T-helper 22 cell (primary cell): ENCODE results near the gene MKNK1.
A peak's percentile ranks its signal among the peaks of the same experiment; 100 is the strongest.

Source experiments
- DNase-seq: peaks from one replicate; pipeline ENCODE4 v3.0.0-alpha.2; 2020; ENCODE audit warnings: low read depth

MKNK1 gene

DNA sequence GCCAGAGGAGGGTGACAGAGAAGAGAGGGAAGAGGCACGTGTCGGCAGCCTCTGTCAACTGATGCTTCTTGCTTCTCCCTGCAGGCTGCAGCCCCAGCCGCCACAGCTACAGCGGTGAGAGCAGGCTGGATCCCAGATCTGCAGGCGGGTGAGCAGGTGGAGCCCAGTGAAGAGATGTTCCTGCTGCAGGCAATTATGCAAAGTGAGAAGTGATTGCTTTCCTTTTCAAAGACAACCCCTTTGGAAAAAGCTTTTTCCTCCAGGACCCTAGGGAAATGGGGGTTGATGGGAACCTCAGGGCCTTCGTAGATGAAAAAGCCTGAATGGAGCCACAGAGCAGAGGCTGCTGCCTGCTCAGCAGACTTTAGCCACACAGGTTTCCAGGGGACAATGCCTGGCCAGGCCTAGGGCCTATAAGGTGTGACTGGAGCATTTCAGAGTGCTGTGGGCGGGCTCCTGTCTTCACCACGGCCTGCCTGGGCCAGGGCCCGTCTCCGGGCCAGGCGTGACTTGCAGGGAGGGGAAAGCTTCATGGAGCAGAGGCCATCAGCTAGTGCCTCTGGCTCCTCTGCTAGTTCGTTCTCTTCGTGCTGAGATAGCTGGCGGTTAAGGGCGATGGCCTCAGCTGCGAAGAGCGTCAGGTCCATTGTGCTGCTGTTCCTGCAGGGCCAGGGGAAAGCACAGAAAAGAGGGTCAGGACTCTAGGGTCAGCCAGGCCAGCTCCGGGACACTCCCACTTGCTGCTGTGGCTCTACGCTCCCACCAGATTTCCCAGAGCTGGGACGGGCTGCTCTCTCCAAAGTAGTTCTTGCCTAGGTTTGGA, 45.7 kb downstream of the MKNK1 start:
- DNase-seq, result no peak

DNA sequence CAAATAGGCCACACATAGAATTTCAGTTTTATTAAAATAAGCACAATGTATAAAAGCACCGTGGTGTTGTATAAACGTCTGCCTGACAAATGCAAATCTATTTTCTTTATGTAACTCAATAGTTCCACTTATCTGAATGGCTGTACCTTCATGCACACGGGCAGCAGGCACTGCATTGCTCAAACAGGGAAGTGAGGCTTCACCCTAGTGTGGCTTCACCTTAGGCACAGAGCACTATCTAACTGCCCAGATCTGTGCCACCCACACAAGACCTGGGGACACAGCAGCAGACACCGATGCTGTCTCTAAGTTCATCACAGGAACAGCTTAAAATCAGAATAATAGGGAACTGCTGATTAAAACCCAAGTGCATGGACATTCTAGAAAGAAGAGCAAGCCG, 46.7 kb downstream of the MKNK1 start:
- DNase-seq, result no peak

DNA sequence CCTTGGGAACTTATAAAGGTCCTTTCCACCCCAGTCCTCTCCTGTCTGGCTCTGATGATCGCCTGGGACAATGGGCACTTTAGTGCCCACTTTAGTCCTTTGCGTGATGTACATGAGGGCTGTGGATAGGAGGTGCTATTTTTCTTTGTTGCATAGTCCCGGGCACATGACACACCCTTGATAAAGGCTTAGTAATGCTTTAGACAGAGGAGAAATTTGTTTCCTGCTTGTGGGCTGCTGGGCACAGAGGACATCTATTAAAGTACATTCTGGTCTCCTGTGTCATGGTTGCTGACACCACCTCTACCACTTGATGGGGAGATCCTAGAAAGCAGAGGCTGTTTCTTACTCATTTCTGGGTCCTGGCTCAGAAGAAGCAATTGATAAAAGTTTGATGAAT, 47.2 kb downstream of the MKNK1 start:
- DNase-seq, result no peak

DNA sequence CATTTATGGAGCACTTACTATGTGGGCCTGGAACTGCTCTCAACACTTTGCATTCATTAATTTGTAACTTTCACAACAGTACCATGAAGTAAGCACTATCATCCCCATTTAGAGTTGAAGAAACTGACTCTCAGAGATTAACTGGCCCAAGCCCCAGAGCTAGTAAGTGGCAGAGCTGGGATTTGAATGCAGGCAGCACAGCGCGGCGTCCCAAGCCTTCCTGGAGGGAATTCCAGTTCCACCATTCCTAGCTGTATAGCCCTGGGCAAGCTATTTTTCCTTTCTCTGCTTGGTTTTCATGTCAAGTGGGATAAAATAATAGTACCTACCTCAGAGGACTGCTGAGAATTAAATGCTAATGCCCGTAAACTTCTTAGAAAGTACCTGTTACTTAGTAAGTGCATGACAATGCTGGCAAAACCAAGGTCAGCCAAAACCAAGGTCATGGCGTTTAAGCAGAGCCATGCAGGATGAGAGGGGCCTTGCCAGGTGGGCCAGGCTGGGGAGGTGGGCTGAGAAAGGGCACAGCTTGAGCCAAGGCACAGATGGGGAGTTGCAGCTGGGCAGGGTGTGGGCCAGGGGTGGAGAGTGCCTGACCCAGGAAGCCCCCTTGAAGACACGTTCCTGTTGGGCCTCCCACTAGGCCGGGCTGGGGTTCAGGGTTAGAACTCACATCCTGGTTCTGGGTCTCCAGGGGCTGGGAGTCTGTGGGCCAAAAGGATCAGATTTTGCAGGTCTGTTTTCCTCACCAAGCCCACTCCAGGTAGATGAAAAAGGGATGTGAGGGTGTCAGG, 48.0 kb downstream of the MKNK1 start:
- DNase-seq, result no peak

DNA sequence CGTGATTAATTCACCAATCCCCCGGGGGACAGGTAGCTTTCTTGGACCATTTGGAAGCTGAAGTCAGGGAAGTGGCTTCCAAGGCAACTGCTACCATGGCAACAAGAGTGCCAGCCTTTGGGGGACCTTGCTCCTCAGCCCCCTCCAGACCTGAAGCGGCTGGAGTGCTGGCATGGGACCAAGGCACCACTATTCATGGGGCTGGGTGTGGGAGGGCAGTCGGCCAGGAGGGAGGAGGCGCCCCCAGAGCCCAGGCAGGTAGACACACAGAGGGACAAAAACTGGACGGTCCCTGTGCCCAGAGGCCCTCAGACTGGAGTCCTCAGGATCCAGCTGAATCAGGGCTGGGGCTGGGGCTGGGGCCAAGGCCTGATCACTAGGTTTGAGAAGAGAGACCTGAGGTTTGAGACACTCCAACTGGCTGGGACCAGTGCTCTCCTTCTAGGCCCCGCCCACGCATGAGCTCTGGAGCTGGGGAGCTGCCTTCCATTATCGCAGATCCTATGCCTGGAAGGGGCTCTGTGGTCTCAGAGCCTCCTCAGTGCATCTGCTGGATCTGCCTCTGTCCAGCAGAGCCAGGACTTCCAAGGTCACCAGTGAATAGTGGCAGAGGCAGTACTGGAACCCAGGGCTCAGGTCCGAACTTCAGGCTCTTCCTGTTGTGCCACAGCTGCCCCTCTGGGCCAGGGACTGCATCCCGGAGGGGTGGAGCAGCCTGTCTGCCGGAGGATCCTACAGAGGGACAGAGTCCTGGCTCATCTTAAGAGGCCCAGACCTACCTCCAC, 49.3 kb downstream of the MKNK1 start:
- DNase-seq, result no peak

DNA sequence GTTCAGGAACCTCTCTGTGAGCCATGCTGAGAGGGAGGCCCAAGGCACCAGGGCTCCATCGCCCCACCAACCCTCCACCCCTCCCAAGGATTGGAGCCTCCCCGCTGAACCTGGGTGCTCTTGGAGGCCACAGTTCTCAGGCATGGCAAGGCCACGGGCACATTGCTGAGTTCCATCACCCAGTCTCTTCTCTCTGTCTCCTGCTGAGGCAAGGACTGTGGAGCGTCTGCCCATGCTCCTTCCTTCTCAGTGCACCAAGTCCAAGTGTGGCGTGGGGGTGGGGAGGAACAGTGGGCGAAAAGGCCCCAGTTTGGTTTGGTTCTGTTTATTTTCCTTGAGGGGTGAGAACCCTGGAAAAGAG, 49.9 kb downstream of the MKNK1 start:
- no peak for DNase-seq

DNA sequence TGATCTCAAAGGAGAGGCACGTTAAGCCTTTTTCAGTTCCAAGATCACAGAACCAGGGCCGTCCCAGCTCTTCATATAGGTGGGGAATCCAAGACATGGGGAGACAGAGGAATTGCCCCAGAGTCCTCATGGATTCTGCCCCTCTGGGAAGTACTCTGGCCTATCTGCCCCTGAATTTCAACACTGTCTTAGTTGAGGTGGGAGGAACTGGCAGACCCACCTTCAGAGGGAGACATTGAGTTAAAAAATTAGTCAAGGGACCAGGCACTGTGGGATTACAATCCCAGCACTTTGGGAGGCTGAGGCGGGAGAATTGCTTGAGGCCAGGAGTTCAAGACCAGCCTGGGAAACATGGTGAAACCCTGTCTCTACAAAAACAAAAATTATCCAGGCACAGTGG, 50.6 kb downstream of the MKNK1 start:
- no peak for DNase-seq

DNA sequence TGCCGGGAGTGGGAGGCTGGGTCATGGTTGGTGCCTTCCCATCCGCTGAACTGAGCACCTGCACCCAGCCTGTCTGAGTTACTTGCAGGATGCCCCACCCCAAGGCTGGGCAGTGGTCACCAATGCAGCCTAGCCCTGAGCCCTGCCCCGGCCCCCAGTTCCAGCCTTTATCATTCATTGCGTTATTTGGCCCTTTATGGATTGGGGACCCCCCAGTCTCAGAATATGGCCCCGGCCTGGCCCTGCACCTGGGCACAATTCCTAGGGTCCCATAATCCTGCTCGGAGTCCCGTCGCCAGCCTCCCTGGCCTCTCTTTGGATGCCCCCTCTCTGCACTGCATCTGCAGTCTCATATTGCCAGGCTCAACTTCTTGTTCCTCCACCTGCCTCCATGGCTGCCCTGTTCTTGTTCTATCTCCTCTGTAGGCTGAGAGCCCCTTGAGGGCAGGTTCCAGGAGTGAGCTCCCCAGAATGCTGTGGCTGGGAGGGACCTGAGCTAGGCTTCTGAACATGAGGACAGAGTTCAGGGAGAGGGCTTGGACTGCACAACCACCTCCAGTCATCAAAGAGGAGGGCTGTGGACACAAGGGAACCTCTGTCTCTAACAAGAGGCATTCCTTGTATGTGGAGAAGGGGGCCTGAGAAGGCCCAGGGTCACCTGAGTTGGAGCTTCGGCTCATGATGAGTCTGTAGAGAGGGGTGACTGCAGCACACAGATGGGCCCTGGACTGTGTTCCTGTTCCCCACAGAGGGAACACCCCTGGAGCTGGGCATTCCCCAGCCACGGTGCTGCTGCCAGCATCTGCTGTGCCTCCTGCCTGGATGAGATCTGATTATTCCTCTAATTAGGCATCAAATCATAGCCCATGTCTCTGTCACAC, 51.5 kb downstream of the MKNK1 start:
- DNase-seq, result no peak

DNA sequence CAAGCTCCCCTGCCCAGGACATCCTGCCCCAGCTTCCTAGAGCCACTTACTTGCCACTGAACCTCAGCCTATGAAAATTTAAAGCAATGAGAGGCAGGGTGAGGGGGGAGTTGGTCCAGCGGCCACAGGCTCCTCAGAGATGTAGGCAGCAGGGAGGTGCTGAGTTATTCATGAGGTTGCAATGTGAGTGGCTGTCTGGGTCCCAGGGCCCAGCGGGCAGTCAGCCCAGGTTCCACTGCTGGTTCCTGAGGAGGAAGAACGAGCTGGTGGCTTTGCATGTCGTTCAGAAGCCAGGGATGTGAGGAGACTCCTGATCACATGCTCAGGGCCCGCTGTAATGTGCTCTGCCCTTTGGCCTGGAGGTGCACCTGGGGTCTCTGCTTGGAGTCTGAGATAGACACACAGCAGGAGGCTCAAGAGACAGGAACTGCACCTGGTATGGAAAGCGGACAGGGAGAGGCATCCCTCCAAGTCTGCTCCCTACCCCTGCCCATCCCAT, 52.4 kb downstream of the MKNK1 start, which contains the start of gene KNCN:
Gene KNCN (minus strand): TSS at position 51 of the 499 bp plus-strand sequence. CDS start 432 bp downstream, outside the sequence.
- DNase-seq, result no peak

DNA sequence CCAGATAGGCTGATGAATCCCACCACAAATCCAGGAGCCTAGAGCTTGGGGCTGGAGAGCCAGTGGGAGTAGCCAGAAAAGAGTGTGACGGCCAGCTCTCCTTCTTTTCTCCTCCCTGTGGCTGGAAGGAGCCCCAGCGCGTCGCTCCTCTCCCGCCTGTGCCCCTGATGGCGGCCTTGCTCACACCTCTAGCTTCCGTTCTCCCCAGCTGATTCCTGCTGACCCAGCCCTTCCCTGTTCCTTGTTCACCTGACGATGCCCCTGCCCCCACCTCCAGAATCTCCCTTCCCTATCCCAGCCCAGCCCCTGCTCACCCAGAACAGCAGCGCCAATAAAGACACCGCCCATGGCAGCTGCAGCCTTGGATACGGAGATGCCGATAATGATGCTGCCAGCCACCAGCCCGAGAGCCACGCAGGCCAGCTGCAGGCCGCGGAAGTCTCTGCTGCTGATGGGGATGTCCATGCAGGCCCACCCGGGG, 53.3 kb downstream of the MKNK1 start:
- DNase-seq, result no peak

DNA sequence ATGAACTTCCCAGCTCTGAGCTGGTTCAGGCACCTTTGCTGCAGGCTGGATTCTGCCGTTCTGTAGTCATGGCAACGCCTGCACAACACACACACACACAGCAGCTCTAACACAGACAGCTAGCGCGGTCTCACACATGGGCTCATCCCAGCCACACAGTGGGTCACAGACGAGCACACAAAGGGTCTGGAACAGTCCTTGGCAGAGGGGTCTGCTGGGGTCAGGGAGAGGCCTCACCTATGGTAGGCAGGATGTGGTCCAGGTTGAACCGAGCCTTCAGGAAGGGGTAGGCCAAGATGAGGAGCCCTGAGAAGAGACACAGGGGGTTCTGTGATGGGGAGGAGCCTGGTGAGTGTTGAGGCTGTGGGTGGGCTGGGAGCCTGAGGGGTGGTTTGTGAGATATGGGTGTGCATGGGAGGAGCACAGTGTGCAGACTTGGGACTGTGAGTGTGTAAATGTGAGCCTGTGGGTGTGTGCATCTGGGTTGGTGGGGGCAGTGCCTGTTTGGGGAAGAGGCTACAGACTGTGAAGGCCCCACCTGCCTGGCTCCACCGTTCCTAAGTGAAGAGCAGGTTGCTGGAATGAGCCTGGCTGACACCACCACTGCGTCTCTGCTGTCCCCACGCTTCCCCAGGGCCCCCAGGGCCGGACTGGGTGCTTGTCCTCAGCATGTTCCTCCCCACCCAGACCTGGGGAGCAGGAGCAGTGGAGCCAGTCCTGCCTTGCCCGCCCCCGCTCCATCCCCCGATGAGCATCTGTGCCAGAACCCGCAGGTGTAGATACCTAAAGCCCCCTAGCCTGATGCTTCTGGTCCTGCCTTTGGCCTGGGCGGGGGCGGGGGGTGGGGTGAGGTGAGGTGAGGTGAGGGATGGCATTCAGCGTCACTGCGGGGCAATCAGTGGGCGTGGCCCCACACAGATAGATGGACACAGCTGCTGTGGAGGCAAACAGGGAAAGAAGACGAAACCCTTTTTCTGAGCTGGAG, 54.1 kb downstream of the MKNK1 start:
- DNase-seq, result peak; percentile 55

DNA sequence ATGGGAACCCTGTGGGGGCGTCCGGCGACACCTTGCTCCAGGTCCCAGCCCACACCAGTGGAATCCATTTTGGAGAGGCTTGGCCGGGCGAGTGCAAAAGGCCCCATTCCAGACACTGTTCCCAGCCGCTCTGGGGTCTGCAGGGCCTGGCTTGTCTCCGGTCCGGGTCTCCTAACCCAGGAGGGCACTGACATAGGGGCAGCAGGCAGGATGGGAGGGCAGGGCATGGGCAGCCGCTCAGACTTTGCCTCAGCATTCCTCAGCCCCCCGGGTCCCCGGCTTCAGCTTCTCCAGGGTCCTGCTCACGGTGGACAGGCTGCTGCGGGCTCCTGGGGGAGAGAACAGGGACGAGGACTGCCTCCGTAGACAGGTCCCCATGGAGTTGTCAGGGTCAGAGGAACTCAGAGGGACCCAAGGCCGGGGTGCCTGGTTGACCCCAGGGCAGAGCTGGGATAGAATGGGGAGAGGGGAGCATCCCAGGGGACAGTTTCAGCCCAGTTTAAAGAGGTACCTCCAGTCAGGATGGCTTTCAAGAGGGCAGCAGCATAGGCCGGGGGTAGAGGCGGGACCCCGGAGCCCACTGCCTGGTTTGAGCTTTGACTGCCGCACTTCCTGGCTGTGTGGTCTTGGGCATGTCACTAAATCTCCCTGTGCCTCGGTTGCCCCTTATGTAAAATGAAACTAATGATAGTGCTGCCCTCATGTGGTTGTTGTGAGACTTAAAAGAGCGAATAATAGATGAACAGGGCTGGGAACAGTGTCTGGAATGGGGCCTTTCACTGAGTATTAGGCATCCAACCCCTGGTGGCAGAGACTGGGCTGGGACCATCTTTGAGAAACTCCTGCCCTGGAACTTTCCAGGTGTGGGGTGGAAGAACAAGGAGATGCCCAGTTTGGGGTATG, 56.3 kb downstream of the MKNK1 start:
- no peak for DNase-seq

DNA sequence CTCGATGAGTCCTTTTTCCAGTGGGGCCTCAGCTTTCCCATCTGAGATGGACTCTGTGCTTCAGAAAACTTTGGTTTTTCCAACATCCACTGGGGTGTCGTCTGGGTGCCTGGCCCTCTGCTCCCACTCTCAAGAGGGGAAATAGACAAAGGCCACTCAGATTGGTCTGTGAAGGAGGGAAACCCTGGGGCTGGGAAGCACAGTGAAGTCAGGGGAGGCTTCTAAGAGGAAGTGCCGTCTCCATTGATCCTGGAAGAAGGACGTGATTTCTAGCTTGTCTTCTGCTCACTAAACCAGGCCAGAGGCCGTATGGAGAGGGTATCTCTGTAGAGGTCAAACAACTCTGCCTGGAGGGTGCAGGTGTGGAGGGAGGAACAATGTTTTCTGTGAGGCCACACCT, 57.9 kb downstream of the MKNK1 start:
- no peak for DNase-seq

DNA sequence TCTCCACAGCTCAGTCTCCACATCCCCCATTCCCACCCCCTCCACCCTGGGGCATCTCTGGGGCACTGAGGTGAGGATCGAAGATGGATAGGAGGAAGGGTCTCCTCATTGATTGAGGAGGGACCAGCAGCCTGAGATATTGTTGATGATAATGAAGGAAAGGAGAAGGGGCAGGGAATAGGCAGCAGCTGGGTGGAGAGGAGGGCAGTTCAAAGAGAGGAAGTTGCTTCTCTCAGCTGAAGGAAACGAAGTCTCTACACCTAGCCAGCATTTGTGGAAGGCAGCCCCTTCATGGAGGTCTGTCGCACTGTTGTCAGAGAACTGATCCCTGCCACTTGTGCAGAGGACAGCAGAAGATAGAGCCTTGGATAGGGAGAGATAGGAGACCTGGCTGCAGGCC, 58.3 kb downstream of the MKNK1 start:
- no peak for DNase-seq

DNA sequence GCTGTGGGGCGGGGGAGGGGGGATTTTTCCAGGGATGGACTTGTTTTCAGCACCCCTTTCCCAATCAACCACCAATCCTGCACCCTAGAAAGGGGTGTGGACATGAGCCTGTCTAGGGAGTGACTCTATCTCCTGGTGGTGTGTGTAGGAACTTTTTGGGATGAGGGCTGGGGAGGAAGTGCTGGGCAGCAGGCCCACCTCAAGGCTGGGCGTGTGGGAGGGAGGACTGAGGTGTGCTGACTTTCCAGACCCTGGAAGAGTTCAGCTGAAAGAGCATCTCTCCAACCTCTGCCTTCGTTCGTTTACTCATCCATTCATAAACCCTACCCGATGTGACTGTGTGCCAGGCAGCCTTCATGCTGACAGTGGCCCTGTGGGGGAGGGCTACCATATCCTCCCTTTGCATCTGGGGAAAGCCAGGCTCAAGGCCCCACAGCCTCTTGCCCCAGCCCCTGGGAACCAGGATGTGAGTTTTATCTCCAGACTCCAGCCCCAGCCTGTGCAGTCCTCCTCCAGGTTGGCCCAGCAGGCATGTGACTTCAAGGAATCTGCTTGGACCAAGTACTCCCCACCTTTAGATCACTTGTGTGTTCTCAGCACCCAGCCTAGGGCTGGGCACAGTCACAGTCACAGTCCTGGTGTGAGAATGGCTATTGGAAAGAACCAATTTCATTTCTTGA, 59.4 kb downstream of the MKNK1 start:
- DNase-seq, result no peak

DNA sequence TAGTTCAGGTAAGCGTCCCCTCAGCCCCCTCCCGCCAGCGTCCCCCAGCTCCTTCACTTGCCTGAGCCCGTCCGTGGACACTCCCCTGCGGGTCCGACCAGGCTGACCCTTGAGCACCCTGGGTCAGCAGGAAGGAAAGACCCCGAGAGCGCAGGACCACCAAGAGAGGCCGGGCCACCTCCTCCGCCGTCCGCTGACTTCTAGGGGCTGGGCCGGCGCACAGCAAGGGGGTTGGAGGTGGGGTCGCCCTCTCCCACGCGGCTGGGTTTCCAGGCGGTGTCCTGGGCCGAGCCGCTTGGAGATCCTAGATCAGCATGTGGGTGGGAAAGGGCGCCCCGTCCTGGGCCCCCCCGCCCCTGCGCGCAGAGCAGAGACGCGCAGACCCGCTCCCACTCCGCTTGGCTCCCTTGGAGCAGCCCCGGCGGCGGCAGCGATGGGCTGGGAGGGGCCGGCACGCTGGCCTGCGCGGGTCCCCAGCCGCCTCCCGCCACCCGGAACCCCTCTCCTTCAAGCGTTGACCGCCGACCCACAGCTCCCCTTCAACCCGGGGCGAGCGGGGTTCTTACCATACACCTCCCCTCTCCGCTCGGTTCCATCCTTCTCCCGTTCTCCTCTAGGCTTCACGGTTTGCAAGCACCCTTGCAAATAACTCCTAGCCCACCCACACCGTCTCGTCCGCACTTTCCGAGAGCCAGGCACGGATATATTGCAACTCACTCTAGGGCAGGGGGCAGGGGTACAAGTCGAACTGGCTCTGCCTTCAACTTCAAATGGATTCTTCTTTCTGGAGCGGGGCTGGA, 60.1 kb downstream of the MKNK1 start:
- DNase-seq, result no peak

DNA sequence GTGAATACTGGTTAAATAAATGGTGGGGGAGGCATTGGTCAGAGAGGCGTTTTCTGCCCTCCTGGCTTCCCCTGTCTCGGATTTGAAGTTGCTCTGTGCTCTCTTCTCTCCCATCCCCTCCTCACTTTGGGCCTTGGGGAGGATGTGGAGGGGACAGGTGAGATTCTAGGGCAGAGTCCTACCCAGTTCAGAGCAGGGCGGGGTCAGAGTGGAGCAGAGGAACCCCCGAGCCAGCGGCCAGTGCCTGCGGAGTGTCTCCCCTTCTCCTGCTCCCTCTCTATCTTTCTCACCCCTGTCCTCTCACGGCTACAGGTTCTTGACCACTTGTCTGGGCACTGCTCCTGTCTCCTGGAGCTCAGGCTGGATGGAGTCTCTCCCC, 60.7 kb downstream of the MKNK1 start:
- no peak for DNase-seq

DNA sequence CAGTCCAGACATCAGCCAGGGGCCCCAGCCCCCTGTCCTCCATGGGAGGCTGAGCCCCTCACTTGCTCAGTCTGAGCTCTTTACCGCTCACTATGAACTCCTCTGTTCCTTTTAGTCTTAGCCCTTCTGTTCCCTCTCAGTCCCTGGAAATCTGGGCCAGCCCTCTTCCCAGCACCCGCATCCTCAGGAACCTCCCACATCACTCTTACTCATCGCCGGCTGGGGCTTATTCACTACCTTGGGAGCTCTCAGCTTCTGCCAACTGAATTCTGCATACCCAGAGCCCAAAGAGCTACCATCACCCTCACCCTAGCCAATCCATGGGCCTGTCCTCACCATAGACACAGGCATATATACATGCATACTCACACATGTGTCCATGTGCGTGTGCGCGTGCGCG, 64.1 kb downstream of the MKNK1 start:
- DNase-seq, result no peak
